GM19324 (cell line): ENCODE results near the gene TBPL2.
"Not testable (repeated sequence)": the region's sequence is repeated elsewhere in the genome, so short reads cannot be mapped to it uniquely, and the experiment has no call there.

Experiments used
- ATAC-seq: cut with Tn5 transposase; IDR thresholded peaks from one replicate; pipeline ENCODE4 v1.9.1; 2021; ENCODE audit warnings: mild to moderate bottlenecking, moderate library complexity; ENCODE audit not compliant: unreplicated experiment, low FRiP score

TBPL2 gene

GRCh38 chr14:55411426-55412389 lies 28.7 kb downstream of the TBPL2 start, which contains the start of gene ATG14:
Gene ATG14, minus strand, starts transcription at chr14:55411830. Its CDS starts 8 bp downstream, at chr14:55411822.
- ATAC-seq, result peak; percentile 92

- no peak for ATAC-seq
Observed at GRCh38 chr14:55410876-55411275, 29.5 kb downstream of the TBPL2 start.

DNA sequence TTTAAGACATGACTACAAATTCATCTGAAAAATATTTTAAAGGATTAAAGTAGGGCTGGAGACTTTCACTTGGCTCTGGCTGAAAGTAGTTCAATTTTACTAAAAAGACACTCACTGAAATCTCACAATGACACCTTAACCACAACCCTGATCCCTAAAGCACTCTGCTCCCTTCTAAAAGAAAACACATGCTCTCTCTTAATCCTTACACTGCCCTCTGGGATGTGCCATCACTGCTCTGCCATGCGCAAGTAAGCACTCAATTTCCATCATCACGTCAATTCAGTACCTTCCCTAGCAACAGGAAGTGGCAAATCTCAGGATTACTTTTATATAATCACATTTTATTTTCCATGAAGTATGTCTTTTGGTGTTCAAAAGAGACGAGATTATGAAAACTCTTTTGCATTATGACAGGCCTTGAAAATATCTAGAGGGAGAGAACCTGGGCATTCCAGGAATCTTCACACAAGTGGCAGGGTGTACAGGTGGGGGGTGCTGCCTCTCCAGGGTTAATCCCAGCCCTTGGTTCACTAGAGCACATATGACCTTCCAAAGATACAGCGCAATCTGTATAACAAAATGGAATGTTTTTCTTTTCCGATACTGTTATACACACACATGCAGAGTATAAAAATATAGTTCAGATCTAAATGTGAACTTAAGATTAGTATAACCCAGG lies 36.1 kb downstream of the TBPL2 start:
- no peak for ATAC-seq

GRCh38 chr14:55401751-55402150 lies 38.7 kb downstream of the TBPL2 start:
- ATAC-seq, result no peak

- ATAC-seq, result no peak
Observed at GRCh38 chr14:55399852-55400251, 40.6 kb downstream of the TBPL2 start.

GRCh38 chr14:55399183-55399582 lies 41.2 kb downstream of the TBPL2 start:
- no peak for ATAC-seq

DNA sequence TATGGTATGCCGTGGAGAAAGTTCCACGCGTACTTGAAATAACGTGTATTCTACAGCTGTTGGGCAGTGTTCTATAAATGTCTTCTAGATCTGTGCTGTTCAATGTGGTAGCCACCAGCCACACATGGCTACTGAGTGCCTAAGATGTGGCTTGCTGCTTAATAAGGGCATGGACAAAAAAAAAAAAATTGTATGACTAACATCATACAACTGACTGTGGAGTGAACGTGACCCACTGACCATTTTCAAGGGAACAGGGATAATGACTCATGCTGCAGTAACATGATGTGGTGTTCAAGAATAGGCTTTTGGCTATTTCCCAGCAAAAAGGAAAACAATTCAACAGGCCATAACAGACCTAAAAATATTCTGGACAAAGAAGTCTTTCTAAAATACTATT lies 41.7 kb downstream of the TBPL2 start:
- ATAC-seq, result no peak

DNA sequence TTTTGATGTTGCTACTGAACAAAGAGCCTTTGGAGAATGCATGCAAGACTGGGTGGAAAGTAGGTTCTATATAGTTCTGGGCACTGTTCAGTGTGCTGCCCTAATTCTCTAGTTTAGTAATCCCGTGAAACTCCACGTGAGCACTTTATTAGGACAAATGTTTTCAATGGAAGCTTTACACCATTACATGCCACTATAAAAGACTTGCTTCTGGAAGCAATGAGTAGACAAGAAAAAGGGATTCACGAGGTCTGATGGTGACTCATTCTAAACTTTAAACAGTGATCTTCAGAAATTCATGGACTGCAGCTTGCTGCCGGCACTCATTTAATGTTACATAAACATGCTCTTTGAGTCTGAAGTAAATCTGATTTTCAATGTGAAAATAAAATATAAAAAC lies 51.1 kb downstream of the TBPL2 start:
- no peak for ATAC-seq

DNA sequence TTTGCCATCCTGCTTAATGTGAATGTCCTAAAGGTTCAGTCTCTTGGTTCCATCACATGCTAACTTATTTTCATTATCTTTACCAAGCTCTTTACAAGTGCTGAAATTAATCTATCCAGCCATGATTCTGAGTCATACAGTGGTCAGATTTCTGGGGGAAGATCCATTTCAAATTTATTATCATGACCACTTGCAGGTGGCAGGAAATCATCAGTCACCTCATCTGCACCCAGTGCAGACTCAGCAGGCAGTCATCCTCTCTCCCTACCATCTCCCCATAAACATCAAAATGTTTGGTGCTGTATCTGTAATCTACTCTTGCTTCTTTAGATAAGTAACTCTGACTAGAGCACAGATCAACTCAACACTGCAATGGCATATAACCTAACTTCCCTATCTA lies 52.3 kb downstream of the TBPL2 start:
- no peak for ATAC-seq

DNA sequence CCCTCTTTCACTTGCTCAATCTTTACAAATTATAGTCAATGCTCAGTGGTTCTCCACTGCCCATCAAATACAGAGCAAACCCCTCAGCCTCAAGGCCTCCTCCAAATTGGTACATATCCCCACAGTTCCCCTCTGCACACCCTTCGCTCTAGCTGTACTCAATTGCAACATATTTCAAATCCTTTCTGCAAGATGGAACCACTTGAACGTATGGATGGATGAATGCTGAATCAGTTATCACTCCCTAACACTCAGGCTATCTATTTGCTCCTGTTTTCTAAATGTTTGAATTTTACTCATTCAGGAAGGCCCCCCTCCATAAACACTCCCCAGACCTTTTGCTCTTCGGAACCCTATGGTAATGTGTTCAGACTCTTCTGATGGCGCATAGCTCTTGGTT lies 53.3 kb downstream of the TBPL2 start:
- ATAC-seq, result no peak

- no peak for ATAC-seq
Observed at GRCh38 chr14:55386037-55386808, 54.2 kb downstream of the TBPL2 start.

- ATAC-seq, result no peak
Observed at GRCh38 chr14:55384536-55384935, 55.9 kb downstream of the TBPL2 start.

GRCh38 chr14:55383541-55384140 lies 56.8 kb downstream of the TBPL2 start:
- no peak for ATAC-seq

GRCh38 chr14:55383056-55383466 lies 57.4 kb downstream of the TBPL2 start:
- not testable (repeated sequence) for ATAC-seq

DNA sequence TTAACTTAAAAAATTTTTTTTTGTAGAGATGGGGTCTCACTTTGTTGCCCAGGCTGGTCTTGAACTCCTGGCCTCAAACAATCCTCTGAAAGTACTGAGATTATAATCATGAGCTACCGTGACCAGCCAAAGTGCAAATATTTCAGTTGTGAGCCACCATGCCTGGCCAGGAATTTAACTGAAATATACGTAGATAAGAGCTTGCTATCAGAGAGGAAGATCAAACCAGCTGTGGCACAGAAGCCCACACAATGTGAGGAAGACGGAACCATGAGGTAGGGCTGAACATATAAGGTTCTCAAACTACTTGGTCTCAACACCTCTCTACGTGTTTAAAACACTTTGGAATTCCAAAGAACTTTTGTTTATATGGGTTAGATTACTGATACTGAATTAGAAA lies 57.9 kb downstream of the TBPL2 start:
- no peak for ATAC-seq

DNA sequence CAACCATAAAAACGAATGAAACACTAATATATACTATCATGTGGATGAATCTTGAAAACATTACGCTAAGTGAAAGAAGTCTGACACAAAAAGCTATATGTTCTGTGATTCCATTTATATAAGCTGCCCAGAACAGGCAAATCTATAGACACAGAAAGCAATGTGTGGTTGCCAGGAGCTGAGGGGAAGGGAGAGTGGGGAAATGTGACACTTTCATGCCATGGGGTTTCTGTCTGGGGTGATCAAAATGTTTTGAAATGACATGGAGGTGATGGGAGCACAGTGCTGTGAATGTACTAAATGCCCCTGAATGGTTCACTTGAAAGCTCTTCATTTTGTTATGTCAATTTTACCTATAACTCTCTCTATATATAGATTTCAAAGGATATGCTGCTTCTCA lies 58.9 kb downstream of the TBPL2 start:
- no peak for ATAC-seq

DNA sequence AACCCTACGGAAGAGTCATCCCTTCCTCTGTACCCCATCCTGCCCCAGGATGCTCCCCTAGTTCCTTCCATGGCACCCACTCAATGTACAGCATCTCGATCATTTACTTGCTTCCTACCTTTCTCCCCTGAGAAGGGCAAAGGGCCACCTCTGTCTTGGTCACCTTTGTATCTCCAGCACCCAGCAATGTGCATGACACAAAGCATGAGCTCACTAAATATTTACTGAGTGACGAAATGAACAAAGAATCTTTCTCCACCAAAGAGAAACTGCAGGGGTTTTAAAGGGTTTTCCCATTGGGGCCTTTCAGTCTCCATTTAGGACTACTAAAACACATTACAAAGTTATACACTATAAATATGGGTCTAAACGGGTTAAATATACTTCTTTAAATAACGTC lies 59.4 kb downstream of the TBPL2 start:
- no peak for ATAC-seq

- ATAC-seq, result no peak
Observed at GRCh38 chr14:55377236-55377635, 63.2 kb downstream of the TBPL2 start.

DNA sequence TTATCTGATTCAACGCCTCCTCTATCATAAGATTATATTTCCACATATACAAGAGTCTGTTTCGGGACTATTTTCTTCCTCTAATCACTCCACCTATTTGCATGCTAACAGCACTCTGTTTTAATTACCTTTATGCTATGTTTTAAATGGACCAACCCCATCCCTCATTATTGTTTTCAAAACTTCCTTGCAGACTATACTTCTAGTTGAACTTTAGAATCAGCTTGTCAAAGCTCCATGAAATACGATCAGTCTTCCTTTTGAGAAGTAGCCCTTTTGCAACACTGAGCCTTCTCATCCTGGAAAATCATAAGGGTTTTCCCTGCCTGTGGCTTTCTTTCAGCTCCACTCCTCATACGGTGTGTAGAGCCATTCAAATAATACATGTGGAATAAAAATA lies 65.6 kb downstream of the TBPL2 start:
- ATAC-seq, result no peak
